ENCODE results near the gene MAML3.

MAML3 gene

GRCh38 chr4:140088323-140088967 is 65.5 kb downstream of the MAML3 start:
- TF ChIP-seq, protein P1, sequence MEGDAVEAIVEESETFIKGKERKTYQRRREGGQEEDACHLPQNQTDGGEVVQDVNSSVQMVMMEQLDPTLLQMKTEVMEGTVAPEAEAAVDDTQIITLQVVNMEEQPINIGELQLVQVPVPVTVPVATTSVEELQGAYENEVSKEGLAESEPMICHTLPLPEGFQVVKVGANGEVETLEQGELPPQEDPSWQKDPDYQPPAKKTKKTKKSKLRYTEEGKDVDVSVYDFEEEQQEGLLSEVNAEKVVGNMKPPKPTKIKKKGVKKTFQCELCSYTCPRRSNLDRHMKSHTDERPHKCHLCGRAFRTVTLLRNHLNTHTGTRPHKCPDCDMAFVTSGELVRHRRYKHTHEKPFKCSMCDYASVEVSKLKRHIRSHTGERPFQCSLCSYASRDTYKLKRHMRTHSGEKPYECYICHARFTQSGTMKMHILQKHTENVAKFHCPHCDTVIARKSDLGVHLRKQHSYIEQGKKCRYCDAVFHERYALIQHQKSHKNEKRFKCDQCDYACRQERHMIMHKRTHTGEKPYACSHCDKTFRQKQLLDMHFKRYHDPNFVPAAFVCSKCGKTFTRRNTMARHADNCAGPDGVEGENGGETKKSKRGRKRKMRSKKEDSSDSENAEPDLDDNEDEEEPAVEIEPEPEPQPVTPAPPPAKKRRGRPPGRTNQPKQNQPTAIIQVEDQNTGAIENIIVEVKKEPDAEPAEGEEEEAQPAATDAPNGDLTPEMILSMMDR (IDR thresholded peaks at IDR 0.05; ENCODE audit: extremely low read depth, missing control alignments), result no peak
- no peak for DNase-seq (ENCODE audit: low spot score)

DNA sequence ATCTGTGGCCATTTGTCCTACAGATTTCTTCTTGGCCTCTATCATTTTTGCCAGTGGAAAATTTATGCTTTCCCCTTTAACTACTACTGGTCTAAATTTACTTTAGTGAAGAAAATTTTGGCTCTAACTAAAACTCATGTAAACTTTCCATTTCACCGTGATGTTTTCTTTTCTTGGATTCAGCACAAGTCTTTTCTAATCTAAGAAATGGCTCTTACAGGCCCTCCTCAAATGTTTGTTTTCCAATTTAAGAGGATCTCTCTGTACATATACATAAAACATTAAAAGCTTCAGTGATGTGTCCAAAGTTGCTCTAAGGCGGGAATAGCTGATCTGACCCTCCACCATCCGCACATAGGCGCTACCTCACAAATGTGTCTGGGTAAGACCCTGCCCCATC is 68.1 kb downstream of the MAML3 start:
- TF ChIP-seq, protein P1 (IDR thresholded peaks at IDR 0.05; ENCODE audit: extremely low read depth, missing control alignments), result no peak
- no peak for DNase-seq (ENCODE audit: low spot score)

GRCh38 chr4:140085062-140085622 is 68.8 kb downstream of the MAML3 start:
- DNase-seq (ENCODE audit: low spot score), result no peak
- TF ChIP-seq, protein P1 (IDR thresholded peaks at IDR 0.05; ENCODE audit: extremely low read depth, missing control alignments), result no peak

- TF ChIP-seq, protein P1 (IDR thresholded peaks at IDR 0.05; ENCODE audit: extremely low read depth, missing control alignments), result no peak
These were observed 69.6 kb downstream of the MAML3 start for GRCh38 chr4:140084385-140084784.

GRCh38 chr4:140082391-140082755 is 71.6 kb downstream of the MAML3 start:
- no peak for DNase-seq (ENCODE audit: low spot score)
- TF ChIP-seq, protein P1 (IDR thresholded peaks at IDR 0.05; ENCODE audit: extremely low read depth, missing control alignments), result no peak

More at GRCh38 chr4:140084385-140084784, 69.6 kb downstream of the MAML3 start:
- no peak for DNase-seq (ENCODE audit: low spot score)

DNA sequence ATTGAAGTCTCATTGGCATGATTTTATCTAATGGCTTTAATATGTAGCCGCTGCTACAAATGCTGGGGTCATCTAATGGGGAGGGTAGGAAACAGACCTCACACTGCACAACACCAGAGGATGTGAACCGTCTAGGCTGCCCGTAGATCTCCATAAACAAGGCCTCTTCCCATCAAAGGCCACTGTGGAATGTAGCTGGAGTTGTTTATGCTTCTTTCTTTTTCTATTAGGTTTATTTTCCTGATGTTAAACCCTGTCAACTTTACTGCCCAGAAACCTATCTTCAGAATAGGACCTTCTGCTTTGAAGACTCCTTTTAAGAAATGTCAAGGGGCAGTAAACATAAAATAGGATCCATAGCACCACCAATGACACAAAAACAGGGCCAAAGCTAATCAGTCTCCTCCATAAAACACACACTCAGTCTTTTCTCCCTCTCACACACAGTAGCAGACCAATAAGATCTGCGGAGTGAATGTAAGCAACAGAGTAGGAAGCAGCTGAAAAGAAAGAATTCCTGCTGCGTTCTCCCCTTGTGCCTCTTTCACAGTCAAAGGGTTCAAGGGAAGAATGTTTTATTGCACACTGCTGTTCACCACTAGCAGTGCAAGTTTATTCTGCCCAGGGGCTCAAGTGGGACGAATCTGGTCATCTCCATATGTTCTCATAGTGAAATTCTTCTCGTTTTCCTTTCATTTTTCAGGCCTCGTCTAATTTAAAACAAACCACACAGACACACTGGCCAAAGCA is 72.2 kb downstream of the MAML3 start:
- no peak for DNase-seq (ENCODE audit: low spot score)
- TF ChIP-seq, protein P1 (IDR thresholded peaks at IDR 0.05; ENCODE audit: extremely low read depth, missing control alignments), result no peak

DNA sequence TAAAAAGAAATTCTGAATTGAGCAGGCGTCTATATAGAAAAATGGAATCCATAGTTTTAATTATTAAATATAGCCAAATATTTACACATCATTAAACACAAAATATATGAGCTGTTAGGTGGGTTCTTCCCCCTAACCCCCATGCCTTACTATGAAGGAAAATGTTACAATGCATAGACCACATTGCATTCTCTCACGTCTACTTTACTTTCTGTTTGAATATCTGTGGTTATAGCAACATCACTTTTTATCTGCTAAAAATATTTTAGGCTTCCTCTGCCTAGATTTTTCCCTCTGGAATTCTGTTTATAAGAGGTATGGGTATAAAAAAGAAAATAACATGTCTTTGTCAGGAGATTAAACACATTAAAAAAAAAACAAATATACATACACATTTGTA is 73.1 kb downstream of the MAML3 start:
- TF ChIP-seq, protein P1 (IDR thresholded peaks at IDR 0.05; ENCODE audit: extremely low read depth, missing control alignments), result no peak
- DNase-seq (ENCODE audit: low spot score), result no peak
